NCI-H187 (cell line): Measurements from ENCODE around the gene RUBCNL.
"Not testable (repeated sequence)": the region's sequence is repeated elsewhere in the genome, so short reads cannot be mapped to it uniquely, and the experiment has no call there.

Experiments
- DNase-seq, 2 experiments: peaks; one replicate each; lab custom pipeline; 2025; lab: John Stamatoyannopoulos, UW

Gene RUBCNL, protein sequence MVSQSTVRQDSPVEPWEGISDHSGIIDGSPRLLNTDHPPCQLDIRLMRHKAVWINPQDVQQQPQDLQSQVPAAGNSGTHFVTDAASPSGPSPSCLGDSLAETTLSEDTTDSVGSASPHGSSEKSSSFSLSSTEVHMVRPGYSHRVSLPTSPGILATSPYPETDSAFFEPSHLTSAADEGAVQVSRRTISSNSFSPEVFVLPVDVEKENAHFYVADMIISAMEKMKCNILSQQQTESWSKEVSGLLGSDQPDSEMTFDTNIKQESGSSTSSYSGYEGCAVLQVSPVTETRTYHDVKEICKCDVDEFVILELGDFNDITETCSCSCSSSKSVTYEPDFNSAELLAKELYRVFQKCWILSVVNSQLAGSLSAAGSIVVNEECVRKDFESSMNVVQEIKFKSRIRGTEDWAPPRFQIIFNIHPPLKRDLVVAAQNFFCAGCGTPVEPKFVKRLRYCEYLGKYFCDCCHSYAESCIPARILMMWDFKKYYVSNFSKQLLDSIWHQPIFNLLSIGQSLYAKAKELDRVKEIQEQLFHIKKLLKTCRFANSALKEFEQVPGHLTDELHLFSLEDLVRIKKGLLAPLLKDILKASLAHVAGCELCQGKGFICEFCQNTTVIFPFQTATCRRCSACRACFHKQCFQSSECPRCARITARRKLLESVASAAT

DNA sequence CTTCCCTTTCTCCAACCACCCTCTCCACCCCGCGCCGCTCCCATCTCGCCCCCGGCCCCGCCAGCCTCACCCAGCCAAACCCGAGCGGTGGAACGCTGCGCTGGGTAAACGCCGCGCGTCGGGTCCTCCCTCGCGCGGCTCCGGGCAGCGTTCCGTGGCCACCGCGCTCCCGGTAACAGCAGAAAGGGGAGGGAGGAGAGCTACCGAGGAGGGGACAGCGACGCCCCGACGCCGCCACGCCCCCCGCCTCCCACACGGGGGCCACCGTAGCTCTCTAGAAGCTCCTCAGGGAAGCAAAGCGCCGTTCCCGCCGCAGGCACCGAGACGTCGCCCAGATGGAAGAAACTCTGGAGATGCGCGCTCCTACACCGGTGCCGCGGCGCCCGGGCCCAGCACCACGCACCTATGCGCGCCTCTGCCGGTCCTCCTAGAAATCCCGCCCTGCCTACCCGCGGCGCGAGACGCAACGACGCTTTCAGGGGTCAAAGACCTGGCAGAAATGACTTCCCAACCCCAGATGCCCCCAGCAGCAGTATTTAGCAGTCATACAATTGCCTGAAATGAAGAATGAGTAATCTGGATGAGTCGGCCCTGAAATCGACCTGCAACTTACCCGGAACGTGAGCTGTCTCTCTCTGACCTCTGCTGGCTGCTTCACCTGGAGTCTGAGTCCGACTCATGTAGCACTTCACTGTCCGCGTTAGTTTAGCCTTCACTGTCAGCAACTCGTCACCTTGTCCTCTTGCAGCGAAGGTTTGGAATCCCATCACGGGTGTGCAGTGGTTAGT is at the start of gene RUBCNL:
Gene RUBCNL (minus strand): TSS at position 189 of the 788 bp plus-strand sequence. CDS start 14,777 bp downstream, outside the sequence.
- DNase-seq, result peak; percentile 23 to 48

DNA sequence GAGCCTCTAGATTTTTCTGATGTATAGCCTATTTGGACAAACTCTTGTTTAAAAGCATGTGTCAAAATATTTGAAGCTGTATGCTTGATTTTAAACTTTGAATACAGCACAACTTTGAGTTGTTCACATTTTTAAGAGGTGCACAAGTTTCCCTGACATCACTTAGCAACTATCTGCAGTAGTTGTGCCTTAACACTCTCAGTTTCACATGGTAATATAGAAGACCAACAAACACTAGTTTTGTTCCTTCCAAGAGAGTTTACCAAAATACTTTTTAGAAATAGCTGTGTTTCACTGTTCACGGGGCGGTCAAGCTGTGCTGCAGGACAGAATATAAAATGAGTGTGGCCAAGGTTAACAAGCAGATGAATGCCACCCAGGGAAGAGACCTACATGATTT is 42.5 kb upstream of the RUBCNL start:
- DNase-seq, result not testable (repeated sequence)

DNA sequence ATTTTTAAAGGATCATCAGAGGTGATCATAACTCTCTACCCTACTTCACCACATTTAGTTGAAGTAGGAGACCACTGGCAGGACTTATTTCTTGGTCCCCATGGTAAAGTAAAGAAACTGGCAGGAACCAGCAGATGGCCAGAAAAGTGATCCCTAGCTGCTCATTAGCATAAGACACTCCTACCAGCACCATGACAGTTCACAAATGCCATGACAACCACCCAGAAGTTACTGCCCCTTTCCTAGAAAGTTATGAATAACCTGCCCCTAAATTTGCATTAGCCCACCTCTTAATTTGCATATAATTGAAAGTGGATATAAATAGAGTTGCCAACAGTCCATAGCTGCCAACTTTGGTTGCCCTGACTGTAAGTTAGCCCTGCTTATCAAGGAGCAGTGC is 18.4 kb upstream of the RUBCNL start:
- no peak for DNase-seq

DNA sequence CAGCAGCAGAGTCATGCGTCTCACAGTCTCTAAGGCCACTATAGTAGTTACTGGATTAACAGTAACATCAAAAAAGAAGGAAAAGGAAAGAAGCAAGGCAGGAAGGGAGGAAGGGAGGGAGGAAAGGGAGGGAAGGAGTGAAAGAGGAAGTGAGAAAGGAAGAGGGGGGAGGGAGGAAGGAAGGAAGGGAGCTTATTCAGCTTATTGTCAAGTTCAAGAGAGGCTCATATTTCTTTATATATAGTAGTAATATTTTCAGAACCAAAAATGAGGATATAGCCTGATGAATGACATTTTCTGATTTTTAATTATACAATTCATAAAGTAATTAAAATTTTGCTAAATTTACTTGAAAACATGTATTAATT is 17.7 kb upstream of the RUBCNL start:
- no peak for DNase-seq

DNA sequence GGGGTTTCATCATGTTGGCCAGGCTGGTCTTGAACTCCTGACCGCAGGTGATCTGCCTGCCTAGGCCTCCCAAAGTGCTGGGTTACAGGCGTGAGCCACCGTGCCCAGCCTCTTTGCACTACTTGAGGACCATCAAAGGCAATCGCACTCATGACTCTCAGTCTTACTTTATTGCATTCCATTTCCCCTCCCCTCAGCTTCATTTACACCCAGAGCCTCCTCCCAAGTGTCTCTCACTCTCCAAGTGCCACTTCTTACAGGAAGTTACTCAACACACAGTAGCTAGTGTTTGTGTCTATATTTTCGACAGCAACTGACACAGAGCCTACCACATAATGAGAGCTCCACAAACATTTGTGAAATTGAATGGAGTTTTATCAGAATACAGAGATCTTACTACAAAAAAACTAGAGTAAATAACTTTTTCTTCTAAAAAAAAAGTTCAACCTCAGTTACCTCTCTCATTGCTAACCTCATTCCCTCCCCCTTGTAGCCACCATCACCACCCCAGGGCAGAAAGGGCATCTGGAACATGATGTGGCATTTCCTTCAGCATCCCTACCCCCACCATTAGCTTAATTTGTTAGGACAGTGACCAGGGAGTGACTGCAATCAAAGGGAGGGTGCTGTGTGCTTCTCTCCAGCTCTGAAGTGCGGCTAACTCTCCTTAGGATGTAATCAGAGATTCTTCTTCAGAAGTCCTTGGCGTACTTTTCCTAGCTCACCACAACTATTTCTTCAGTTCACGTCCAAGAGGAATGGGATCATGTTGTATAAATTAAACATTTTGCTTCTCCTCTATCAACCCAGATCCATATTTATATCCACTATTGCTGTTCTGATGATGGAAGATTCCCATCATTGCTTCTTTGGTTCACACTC is 17.0 kb upstream of the RUBCNL start:
- DNase-seq, result no peak

DNA sequence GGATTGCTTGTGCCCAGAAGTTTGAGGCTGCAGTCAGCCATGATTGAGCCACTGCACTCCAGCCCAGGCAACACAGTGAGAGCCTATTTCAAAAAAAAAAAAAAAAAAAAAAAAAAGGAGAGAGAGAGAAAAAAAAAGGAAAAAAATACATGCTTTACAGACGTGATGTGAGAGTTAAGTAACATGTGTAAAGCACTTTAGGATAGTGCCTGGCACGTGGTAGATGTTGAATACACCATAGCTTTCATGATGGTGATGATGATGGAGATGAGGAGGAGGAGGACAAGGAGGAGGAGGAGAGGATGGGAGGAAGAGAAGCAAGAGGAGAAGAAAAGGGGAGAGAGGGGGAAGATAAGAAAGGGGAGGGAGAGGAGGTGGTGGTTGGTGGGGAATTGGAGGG is 15.1 kb upstream of the RUBCNL start:
- no peak for DNase-seq

DNA sequence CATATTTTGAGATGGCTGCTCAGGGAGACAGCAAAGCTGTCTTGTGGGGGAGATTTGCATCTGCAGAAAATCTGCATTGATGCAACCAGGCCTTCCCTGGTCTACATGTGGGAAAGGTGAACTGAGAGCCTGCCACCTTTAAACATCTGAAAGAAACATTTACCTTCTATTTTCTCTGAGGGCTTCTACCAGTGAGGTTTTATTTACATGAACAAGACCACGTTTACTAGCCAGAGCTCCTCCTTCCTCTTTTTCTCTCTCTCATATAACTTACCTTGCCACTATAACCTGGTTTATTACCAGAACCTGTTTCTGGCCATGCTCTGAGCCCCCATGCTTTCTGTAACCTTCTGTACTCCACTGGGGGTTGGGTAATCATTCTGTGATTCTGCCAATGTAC is 14.4 kb upstream of the RUBCNL start:
- DNase-seq, result no peak

DNA sequence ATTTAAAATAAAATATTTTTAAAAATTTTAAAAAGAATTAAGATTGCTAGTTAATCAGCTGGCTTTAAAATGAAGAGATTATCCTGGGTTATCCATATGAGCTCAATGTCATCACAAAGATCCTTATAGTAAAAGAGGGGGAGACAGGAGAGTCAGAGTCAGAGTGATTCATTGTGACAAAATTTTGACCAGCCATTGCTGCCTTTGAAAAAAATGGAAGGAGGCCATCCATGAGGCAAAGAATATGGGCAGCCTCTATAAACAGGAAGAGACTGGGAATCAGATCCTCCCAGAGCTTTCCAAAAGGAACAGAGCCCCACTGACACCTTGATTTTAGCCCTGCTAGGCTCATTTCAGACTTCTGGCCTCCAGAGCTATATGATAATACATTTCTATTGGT is 9.3 kb upstream of the RUBCNL start:
- no peak for DNase-seq

DNA sequence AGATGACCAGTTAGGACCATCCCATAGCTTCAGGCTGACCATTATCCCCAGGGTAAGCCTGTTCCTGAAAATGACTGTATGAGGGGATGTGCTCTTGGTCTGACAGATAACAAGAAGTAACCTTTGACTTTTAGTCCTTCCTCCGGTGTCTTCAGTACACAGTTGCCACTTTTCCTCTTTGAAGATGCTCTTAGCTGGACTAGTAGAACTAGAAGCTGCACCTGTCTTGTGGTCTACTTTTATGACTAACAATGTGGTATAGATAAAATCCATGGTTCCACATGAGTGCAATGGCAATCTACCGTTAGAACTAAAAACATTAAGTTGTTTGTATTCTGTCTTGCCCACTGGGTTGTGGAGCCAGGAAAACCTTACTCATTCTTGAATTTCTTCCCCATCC is 5.9 kb upstream of the RUBCNL start:
- DNase-seq, result peak; percentile 23 to 37

DNA sequence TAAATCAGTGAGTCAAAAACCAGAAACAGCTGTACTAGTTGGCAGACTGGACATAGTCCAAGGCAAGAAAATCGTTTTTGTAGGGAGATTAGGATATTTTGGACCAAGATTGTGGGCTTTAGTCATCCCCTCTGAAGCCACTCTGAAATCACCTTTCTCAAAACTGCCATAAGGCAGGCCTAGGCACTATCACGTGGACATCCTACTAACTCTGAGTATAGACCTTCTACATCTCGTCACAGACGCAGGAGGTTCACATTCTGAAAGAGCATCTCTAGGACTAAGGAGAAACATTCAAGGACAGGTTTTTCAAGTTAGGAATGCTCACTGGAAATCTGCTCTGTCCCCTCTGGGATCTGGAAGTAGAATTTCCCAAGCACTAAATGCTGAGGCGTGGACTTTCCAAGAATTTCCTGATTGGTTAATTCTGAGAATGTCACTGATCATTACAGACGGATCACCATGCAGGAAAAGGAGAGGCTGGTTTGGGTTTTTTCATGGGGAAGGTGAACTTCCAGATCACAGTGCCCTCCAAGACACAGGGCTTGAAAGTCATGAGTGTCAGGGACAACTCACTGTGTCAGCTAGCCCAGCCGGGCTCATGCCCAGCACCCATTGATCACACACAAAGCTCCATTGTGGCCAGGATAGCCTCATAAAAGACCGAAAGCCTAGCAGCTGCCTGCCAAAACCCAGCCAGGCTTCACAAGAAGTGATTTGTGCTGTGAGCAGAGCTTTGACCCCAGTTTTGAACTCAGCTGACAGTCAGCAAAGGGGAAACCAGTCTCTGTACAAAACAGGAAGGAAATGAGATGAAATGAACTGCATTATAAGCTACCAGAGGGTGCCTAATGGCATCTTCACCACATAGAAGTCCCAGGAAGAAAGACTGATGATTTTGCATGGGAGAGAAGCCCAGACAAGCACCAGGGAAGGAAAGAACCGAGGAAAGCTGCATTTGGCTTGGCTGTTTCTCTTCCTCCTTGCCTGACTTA is 2.7 kb upstream of the RUBCNL start:
- no peak for DNase-seq

DNA sequence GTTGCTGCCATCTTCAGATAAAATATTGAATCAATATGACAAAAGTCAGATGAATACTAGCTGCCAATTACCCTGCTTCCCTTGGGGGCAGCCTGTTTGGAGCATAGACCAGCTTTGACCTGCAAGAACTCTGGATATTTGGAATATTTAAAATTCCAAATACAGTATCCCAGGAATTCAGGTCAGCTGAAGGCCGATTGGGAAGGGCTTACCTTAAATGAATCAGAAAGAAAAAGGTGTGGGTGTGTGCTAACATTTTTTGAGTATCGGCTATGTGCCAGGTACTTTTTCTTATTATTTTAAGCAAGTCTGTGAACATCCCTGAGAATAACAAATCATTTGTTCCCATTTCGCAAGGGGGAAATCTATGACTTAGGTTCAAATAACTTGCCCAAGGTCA is 1.8 kb upstream of the RUBCNL start:
- DNase-seq, result no peak

DNA sequence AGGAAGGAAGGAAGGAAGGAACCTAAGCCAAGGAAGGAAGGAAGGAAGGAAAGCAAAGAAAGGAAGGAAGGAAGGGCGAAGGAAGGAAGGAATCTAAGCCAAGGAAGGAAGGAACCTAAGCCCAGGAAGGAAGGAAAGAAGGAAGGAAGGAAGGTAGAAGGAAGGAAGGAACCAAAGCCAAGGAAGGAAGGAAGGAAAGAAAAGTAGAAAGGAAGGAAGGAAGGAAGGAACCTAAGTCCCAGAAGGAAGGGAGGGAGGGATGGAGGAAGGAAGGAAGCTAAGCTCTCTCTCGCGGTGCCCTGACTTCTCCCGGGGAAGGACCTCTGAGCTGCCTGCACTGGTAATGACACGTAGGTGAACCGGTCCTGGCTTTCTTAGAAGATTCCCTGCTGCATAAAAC is 1.3 kb upstream of the RUBCNL start:
- no peak for DNase-seq

DNA sequence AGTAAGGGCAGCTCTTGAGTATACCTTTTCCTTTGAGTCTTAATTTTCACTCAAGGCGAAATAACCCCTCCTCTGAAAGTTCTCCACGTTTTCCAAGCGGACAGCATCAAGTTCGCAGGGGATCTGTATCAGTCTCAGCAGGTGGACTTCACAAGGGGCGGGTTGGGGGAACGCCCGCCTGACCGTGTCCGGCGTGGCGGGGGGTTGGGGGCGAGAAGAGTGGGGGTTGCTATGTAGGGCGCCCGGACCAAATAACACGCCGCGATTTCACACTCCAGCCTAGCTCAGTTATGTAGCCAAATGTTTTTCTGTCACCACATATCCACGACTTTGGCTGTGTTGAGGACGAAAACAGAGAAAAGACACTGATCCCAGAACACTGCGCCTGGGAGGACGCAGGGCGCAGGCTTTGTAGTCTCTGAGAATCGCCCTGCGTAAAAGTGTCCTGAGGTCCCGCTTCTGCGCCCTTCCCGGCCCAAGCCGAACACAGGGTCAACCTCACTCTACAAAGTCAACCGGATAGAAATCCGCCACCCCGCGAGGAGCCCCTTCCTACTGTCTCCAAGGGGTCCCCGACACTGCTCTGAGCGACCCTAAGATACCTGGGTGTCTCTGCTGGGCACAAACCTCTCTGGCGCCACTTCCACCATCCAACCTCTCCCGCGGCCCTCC is 524 bp downstream of the RUBCNL start:
- DNase-seq, result no peak

DNA sequence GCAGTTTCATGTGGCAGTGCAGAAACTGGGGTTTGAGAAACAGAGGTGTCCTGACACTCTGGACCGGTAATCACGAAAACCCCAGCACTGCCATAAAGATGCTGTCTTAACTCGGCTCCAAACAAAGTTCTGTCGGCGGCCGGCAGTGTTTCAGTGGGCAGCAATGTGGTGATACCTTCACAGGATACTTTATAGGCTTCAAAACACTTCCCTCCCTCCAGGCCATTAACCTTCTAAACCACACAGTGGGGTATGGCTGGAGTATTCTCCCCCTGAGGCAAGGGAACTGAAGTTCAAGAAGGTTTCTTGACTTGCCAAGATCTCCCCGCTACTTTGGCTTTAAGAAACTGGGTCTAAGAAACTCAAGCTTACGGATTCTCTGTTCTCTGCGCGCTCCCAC is 1.1 kb downstream of the RUBCNL start:
- no peak for DNase-seq

DNA sequence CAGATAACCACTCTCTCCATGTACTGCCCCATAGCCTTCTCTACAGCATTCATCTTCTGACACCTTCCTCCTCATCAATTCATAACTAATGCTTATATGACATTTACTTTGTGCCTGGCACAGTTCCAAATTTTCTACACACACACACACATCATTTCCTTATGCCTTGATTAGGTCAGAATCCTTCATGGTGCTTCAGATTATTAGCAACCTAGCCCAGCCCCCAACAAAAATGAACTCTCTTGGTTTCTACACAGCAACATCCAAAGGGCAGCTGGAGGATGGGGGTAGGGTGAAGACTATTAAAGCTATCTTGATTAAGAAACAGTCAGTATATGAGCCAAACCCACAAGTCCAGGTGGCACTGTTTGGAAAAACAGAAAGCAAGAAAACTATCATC is 3.7 kb downstream of the RUBCNL start:
- DNase-seq, result no peak

DNA sequence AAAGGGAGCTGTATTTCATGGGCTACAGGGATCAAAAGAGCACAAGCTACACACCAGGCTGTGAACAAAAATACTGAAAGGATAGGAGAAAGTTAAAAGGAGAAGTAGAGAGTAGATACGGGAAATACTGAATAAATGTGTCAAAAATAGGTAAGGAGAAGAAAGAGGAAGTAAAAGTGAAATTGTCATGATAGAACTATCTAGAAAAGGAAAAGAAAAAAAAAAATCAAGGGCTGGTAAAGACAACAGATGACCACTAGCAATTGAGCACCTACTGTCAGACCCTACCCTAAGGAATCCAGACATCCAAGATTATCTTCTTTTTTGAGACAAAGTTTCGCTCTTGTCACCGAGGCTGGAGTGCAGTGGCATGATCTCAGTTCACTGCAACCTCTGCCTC is 4.8 kb downstream of the RUBCNL start:
- DNase-seq, result no peak

DNA sequence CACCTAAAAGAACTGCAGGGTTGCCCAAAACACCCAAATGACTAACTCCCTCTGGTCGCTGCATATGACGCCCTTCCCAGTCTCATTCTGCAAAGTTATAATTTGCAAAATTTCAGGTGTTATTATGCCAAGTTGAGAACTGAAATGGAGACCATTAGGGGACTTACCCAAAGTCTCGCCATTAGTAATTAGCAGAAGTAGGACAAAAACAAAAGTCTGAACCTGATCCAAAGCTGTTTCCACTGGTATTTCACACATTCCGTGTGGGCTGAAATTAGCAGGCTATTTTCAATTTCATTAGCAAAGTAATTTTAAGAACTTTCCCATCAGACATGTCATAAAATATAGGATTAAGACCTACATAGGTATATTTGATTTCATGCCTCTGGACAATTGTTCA is 6.8 kb downstream of the RUBCNL start:
- no peak for DNase-seq

DNA sequence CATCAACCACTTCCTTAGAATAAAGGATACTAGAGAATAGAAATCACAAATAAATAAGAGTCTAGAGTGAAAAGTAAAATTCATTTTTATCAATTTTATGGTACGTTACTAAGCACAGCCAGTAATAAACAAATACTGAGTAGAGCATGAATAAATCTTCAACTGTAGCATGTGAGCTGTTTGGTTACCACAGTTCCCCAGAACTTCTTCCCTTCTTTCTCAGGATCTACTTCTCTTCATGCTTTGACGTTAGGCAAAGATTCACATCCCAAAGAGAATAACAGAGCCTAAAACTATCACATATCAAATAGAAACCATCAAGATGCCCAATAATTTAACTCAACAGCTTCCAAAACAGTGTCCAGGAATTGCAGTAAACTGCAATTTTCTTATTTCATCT is 7.4 kb downstream of the RUBCNL start:
- DNase-seq, result no peak

DNA sequence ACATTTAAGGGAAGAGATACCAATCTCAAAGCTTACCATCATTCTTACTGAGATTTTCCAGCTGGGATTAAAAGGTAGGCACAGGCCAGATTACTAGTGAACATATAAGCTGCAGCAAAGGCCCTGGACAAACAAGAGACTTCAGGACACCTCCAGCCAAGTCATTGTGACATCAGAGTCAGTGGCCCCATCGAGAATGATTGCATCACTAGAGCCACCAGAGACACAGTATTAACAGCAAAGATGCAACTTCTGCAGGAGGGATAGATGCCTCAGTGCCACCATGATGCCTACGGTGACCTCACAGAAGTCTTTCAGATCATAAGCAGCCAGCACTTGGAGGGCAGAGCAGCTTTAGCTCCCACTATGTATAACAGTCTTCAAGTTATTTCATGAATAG is 8.6 kb downstream of the RUBCNL start:
- DNase-seq, result no peak

DNA sequence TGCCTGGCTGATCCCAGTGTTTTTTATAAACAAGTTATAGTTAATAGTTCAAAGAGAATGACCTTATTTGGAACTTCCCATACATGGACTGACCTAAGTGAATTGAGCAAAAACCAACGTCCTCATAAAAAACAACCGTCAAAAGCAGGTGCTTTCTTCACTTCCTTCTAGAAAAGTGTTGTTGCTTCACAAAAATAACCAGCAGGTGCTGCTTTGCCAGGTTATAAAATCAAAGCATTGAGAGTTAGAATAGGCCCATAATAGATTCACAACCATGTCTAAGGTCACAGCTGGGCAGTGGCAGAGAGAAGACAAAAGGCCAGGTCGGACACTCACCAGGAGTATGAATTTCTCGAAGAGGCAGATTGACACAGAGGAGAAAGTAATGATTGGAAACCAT is 9.5 kb downstream of the RUBCNL start:
- no peak for DNase-seq
